Stimulated activated CD4-positive, alpha-beta T cell treated with anti-CD3 and anti-CD28 coated beads, TNF-alpha, amount 100 ng/mL, for 1 hour (primary cell): ENCODE results near the gene TAOK1.
"Not testable (repeated sequence)": the region's sequence is repeated elsewhere in the genome, so short reads cannot be mapped to it uniquely, and the experiment has no call there.

Experiments used
- DNase-seq, 3 donors: peaks; one replicate each; pipeline ENCODE4 v3.0.0-alpha.2; 2020; ENCODE audit warnings: low read depth in 3 of 3, low spot score in 1 of 3

Gene TAOK1

GRCh38 chr17:29389982-29390850 lies at the start of gene TAOK1:
TAOK1 (plus strand) TSS chr17:29390363; CDS start chr17:29451549, 61,186 bp downstream.
- peak; percentile 93 to 96 (median 93) for DNase-seq

DNA sequence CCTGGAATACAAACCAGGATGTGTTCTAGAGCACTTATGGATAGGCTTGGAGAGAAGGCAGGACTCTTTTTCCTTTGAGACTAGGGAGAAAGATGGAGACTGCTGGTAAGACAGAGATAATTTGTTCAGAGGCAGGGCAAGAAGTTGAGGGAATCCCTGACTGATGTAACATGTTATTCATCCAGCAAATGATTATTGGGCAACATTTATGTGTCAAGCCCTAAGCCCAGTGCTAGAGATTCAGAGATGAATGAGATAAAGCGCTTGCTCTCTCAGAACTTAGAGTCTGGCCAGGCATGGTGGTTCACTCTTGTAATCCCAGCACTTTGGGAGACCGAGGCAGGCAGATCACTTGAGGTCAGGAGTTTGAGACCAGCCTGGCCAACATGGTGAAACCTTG lies 48.4 kb upstream of the TAOK1 start:
- DNase-seq: no peak

DNA sequence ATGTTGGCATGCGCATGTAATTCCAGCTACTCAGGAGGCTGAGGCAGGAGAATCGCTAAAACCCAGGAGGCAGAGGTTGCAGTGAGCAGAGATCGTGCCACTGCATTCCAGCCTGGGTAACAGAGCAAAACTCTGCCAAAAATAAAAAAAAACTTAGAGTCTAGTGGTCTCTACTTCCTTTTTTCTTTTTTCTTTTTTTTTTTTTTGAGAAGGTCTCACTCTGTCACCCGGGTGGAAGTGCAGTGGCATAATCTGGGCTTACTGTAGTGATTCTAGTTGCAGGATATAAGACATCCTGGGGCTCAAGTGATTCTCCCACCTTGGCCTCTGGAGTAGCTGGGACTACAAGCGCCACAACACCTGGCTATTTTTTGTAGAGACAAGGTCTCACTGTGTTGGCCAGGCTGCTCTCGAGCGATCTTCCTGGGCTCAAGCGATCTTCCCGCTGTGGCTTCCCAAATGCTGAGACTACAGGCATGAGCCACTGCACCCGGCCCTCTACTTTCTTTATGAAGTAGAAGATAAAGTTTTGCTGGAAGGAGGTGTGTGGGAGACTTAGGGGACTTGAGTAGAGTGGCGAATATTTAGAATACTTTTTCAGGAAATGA lies 47.9 kb upstream of the TAOK1 start:
- DNase-seq: no peak

DNA sequence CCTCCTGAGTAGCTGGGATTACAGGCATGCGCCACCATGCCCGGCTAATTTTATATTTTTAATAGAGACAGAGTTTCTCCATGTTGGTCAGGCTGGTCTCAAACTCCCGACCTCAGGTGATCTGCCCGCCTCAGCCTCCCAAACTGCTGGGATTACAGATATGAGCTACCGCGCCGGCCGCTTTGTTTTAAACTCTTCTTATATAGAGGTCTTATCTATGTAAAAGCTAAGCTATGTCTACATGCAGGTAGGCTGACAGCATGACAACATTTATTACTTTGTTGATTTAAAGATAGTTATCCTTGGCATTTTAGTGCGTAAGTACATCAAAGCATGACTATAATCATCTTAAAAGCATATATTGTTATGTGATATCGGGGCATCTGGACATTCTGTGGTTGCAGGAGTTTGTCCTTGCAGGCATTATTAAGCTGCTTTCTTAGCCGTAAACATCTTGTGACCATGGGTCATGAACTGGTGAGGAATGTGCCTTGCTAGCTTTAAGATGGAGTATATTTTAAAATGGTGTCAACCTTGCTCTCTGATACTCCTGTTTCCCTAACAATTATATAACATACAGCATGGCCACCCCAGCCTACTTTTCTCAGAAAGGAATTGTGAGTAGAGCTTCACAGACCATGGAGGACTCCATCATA lies 45.8 kb upstream of the TAOK1 start:
- no peak for DNase-seq

- no peak for DNase-seq
Observed at GRCh38 chr17:29345066-29345465, 45.1 kb upstream of the TAOK1 start.

DNA sequence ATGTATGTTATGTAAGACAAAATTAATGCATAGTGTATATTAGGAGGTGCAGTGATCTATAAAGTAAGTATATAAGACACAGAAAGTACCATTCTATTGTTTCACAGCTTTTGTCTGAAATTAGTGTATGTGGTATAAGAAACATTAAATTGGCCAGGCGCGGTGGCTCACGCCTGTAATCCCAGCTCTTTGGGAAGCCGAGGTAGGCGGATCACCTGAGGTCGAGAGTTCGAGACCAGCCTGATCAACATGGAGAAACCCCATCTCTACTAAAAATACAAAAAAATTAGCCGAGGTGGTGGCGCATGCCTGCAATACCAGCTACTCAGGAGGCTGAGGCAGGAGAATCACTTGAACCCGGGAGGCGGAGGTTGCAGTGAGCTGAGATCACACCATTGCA lies 44.7 kb upstream of the TAOK1 start:
- DNase-seq: not testable (repeated sequence)

DNA sequence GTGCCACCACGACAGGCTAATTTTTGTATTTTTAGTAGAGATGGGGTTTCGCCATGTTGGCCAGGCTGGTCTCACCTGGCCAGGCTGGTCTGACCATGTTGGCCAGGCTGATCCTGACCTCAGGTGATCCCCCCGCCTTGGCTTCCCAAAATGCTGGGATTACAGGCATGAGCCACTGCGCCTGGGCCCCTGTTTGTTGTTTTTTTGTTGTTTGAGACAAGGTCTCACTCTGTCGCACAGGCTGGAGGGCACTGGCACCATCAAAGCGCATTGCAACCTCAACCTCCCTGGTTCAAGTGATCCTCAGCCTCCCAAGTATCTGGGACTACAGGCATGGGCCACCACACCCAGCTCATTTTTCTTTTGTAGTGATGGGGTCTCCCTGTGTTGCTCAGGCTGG lies 43.7 kb upstream of the TAOK1 start:
- no peak for DNase-seq

DNA sequence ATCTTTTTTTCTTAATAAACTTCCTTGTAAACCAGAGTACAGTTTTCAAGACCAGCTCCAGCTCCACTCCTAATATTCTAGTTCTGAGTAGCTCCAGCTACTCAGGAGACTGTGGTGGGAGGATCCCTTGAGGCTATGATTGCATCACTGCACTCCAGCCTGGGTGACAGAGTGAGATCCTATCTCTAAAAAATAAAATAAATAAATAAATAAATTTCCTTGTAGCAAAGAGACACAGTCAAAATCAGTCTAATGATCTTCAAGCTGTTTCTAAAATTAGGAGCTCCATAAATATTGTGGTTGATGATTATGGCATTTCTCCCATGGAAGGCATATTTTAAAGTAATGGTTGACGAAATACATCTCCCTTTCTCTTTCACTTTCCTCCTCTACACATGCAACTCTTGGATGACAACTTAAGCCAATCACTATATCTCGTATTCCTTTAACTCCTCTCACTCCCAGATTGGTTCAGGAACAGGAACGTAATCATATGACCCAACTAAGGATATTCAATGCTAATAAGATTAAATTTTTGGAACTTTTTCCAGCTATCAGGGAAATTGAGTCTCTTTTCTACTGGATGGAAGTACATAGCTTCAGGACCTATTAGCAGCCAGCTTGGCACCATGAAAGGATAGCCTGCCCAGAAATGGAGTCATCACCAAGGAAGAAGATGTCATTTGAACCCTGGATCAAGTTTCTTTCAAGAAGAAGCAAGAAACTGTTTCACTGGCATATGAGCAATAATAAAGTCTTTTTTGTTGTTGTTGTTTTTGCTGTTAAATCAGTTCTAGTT lies 42.1 kb upstream of the TAOK1 start:
- DNase-seq: no peak

DNA sequence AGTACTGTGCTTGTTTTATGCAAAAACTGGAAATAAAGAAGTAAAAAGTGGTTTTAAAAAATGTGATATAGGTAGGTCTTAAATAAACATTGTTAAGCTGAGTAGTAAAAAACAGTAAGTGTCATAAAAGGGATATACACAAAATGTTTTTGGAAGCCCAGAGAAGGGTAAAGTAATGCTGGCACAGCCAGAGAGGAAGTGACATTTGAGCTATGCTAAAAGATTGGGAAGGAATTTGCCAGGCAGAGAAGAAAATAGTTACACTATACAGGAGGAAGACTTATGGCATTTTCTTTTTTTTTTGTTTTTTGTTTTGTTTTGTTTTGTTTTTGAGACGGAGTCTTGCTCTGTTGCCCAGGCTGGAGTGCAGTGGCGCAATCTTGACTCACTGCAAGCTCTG lies 40.8 kb upstream of the TAOK1 start:
- no peak for DNase-seq

DNA sequence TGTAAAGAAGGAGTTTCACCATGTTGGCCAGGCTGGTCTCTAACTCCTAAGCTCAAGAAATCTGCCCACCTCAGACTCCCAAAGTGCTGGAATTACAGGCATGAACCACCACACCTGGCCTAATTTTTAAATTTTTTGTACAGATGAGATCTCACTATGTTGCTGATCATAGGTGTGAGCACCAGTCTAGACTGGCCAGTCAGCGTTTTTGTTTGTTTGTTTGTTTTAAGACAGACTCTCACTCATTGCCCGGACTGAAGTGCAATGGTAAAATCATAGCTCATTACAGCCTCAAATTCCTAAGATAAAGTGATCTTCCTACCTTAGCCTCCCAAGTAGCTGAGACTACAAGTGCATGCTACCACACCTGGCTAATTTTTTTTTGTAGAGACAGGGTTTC lies 38.0 kb upstream of the TAOK1 start:
- DNase-seq: no peak

DNA sequence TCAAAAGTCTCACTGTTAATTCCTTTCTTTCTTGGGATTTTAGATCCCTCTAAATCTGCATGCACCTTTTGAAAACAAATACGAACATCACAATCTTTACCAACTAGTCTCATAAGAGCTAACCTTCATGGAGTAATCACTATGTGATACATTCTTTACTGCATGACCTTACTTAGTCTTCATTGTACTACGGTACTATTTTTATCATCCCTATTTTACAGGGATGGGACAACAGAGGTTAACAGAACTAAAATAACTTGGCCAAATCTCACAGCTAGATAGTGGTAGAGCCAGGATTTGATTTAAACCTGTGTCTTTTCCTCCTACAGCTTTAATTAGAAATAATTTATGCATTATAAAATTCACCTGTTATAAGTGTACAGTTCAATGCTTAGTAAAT lies 32.9 kb upstream of the TAOK1 start:
- DNase-seq: no peak

DNA sequence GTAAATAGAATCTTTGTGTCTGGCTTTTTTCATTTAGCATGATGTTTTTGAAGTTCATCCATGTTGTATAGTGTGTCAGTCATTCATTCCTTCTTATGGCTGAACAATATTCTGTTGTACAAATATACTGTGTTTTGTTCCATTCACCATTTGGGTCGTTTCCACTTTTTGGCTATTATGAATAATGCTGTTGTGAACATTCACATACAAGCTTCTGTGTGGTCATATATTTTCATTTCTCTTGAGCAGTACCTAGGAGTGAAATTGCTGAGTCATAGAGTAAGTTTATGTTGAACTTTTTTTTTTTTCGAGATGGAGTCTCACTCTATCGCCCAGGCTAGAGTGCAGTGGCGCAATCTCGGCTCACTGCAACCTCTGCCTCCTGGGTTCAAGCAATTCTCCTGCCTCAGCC lies 32.3 kb upstream of the TAOK1 start:
- no peak for DNase-seq

DNA sequence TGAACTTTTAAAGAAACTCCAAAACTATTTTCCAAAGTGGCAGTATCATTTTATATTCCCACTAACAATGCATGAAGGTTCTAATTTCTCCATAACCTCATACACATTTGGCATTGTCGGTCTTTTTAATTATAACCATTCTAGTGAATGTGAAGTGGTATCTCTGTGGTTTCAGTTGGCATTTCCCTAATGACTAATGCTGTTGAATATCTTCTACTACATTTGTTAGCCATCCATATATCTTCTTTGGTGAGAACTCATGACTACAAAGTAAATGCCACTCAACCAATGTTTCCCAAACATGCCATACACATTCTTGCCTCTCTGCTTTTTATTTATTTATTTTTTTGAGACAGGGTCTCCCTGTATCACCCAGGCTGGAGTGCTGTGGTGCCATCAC lies 31.7 kb upstream of the TAOK1 start:
- DNase-seq: no peak

- no peak for DNase-seq
Observed at GRCh38 chr17:29359777-29360176, 30.4 kb upstream of the TAOK1 start.

GRCh38 chr17:29363716-29364115 lies 26.4 kb upstream of the TAOK1 start:
- DNase-seq: no peak

- no peak for DNase-seq
Observed at GRCh38 chr17:29364691-29365090, 25.5 kb upstream of the TAOK1 start.

GRCh38 chr17:29368161-29368560 lies 22.0 kb upstream of the TAOK1 start:
- no peak for DNase-seq

- DNase-seq: no peak
Observed at GRCh38 chr17:29368926-29369325, 21.2 kb upstream of the TAOK1 start.

GRCh38 chr17:29369831-29370735 lies 20.1 kb upstream of the TAOK1 start:
- DNase-seq: peak in 1 of 3 donors; percentile 22

DNA sequence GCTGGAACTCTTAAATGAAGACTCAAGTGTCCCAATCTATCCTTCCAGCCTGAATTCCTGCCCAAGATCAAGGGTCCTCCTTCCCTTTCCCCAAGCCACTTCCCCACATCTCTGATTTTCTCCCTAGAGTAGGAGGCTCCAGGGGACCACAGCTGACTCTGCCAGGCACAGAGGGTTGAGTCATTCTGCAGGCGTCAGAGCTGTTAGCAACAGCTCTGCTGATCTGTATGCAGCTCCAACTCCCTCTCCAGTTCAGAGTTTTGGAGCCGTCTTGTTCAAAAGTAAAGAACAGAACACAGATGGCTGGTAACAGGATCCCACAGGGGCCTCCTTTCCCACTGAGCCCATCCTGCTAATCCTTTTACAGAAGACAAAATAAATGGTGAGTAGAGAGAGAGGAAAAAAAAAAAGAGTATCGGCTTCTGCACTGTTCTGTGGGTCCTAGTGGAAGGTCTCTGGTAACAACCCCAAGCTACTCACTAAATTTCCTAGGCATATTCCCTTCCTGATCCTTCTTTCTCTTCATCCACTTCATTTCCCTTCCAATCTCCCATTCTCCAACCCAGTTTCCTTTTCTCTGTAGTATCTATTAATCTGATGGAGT lies 13.4 kb upstream of the TAOK1 start:
- DNase-seq: no peak
